WTC11 (cell line): ENCODE results near the gene PAM16. TPM values are rescaled to one million over a fixed set of nuclear protein-coding genes. Genes with fewer than 3 reads are reported as not detected.

Source experiments
- ATAC-seq: fragments of 200-7000 bp; cut with Tn5 transposase; 2 replicates; pipeline ENCODE4 v1.10.0; 2021; ENCODE audit warnings: mild to moderate bottlenecking, moderate library complexity
- CTCF ChIA-PET: fragments of 300-600 bp; sonication (Branson Sonifier 250); formaldehyde crosslinking; loops from one replicate; lab custom pipeline; 2021; ENCODE audit warnings: antibody characterized with exemption; lab: Charles Lee
- POLR2A ChIA-PET: fragments of 350-600 bp; sonication (Branson Sonifier 250); formaldehyde crosslinking; loops from one replicate; lab custom pipeline; 2021; ENCODE audit warnings: antibody characterized with exemption; lab: Charles Lee
- DNase-seq: peaks from one replicate; pipeline ENCODE4 v3.0.0; 2021; ENCODE audit warnings: low spot score
- H3K27ac Mint-ChIP-seq: 2 replicates; pipeline ENCODE4 v1.8.0; 2021; ENCODE audit warnings: mixed read lengths
- H3K27me3 Mint-ChIP-seq: 2 replicates; pipeline ENCODE4 v1.8.0; 2021; ENCODE audit warnings: low read depth, mild to moderate bottlenecking, moderate library complexity, mixed read lengths
- H3K36me3 Mint-ChIP-seq: 2 replicates; pipeline ENCODE4 v1.8.0; 2021; ENCODE audit warnings: mixed read lengths
- H3K4me1 Mint-ChIP-seq: 2 replicates; pipeline ENCODE4 v1.8.0; 2022; ENCODE audit warnings: mixed read lengths
- H3K4me3 Mint-ChIP-seq: 2 replicates; pipeline ENCODE4 v1.8.0; 2021; ENCODE audit warnings: mild to moderate bottlenecking, moderate library complexity, mixed read lengths
- H3K9me3 Mint-ChIP-seq: 2 replicates; pipeline ENCODE4 v1.8.0; 2021; ENCODE audit warnings: mixed read lengths
- ATF1 ChIP-seq: sonication (generic); formaldehyde crosslinking; IDR thresholded peaks from 2 replicates; pipeline ENCODE4 v1.8.1; 2023; ENCODE audit warnings: mild to moderate bottlenecking, moderate library complexity, missing genetic modification reagents
- CREM ChIP-seq: sonication (generic); formaldehyde crosslinking; IDR thresholded peaks from 2 replicates; pipeline ENCODE4 v1.8.1; 2022; ENCODE audit warnings: mild to moderate bottlenecking, missing genetic modification reagents, moderate library complexity
- ELF4 ChIP-seq: sonication (generic); formaldehyde crosslinking; IDR thresholded peaks from 2 replicates; pipeline ENCODE4 v1.8.1; 2022; ENCODE audit warnings: low read depth, mild to moderate bottlenecking, moderate library complexity, missing genetic modification reagents
- ESRRA ChIP-seq: sonication (generic); formaldehyde crosslinking; IDR thresholded peaks from 2 replicates; pipeline ENCODE4 v1.8.1; 2022; ENCODE audit warnings: mild to moderate bottlenecking, missing genetic modification reagents, borderline replicate concordance
- FOXP4 ChIP-seq: sonication (generic); formaldehyde crosslinking; IDR thresholded peaks from 2 replicates; pipeline ENCODE4 v1.8.0; 2022; ENCODE audit warnings: mild to moderate bottlenecking, missing genetic modification reagents
- GABPB1 ChIP-seq: sonication (generic); formaldehyde crosslinking; IDR thresholded peaks from 2 replicates; pipeline ENCODE4 v1.8.1; 2023; ENCODE audit warnings: mild to moderate bottlenecking, missing genetic modification reagents
- HMGA2 ChIP-seq: fragments of 250-450 bp; sonication (Bioruptor Pico); IDR thresholded peaks from 2 replicates; pipeline ENCODE4 v1.4.0; 2021; ENCODE audit warnings: mild to moderate bottlenecking, moderate library complexity
- JAZF1 ChIP-seq: fragments of 250-450 bp; sonication (Bioruptor Pico); IDR thresholded peaks from 2 replicates; pipeline ENCODE4 v1.9.0; 2021; ENCODE audit warnings: moderate library complexity, mild to moderate bottlenecking, inconsistent platforms
- NFATC4 ChIP-seq: fragments of 250-450 bp; sonication (Bioruptor Pico); IDR thresholded peaks from 2 replicates; pipeline ENCODE4 v1.9.0; 2021; ENCODE audit warnings: mild to moderate bottlenecking
- RELA ChIP-seq: sonication (generic); formaldehyde crosslinking; IDR thresholded peaks from 2 replicates; pipeline ENCODE4 v1.8.1; 2022; ENCODE audit warnings: missing genetic modification reagents, mild to moderate bottlenecking, borderline replicate concordance
- RORB ChIP-seq: fragments of 250-450 bp; sonication (Bioruptor Pico); IDR thresholded peaks from 2 replicates; pipeline ENCODE4 v1.9.0; 2021; ENCODE audit warnings: mild to moderate bottlenecking
- TCF7 ChIP-seq: sonication (generic); formaldehyde crosslinking; IDR thresholded peaks from 2 replicates; pipeline ENCODE4 v1.8.0; 2022; ENCODE audit warnings: mild to moderate bottlenecking, low read depth, missing genetic modification reagents, moderate library complexity
- ZBTB43 ChIP-seq: sonication (generic); formaldehyde crosslinking; IDR thresholded peaks from 2 replicates; pipeline ENCODE4 v1.8.1; 2023; ENCODE audit warnings: mild to moderate bottlenecking, missing genetic modification reagents
- ZNF138 ChIP-seq: sonication (generic); formaldehyde crosslinking; conservative IDR thresholded peaks from 2 replicates; pipeline ENCODE4 v1.8.1; 2022; ENCODE audit warnings: mild to moderate bottlenecking, moderate library complexity, missing genetic modification reagents
- ZNF219 ChIP-seq: sonication (generic); formaldehyde crosslinking; IDR thresholded peaks from 2 replicates; pipeline ENCODE4 v1.8.0; 2023; ENCODE audit warnings: missing genetic modification reagents, mild to moderate bottlenecking, borderline replicate concordance
- ZNF281 ChIP-seq: sonication (generic); formaldehyde crosslinking; IDR thresholded peaks from 2 replicates; pipeline ENCODE4 v1.8.0; 2023; ENCODE audit warnings: mild to moderate bottlenecking, missing genetic modification reagents
- ZNF416 ChIP-seq: fragments of 250-450 bp; sonication (Bioruptor Pico); IDR thresholded peaks from 2 replicates; pipeline ENCODE4 v1.9.0; 2021; ENCODE audit warnings: mild to moderate bottlenecking, inconsistent platforms
- ZNF423 ChIP-seq: fragments of 250-450 bp; sonication (Bioruptor Pico); IDR thresholded peaks from 2 replicates; pipeline ENCODE4 v2.1.2; 2022; ENCODE audit warnings: mild to moderate bottlenecking, moderate library complexity
- ZNF425 ChIP-seq: fragments of 250-450 bp; sonication (Bioruptor Pico); conservative IDR thresholded peaks from 2 replicates; pipeline ENCODE4 v1.9.0; 2021; ENCODE audit warnings: mild to moderate bottlenecking
- ZSCAN18 ChIP-seq: fragments of 250-450 bp; sonication (Bioruptor Pico); IDR thresholded peaks from 2 replicates; pipeline ENCODE4 v2.1.2; 2022; ENCODE audit warnings: mild to moderate bottlenecking, moderate library complexity
- total RNA-seq: library from RNA; stranded (reverse); gene quantifications from 3 replicates; pipeline ENCODE4 v1.2.3, GENCODE V29; 2021

The PAM16 gene
- total RNA-seq, 1 experiment from 2014 or later, result 88.9 TPM

- no peak for TF ChIP-seq ZNF425 (CRISPR knock-in tag)
- TF ChIP-seq CREM, result no peak
- no peak for TF ChIP-seq ESRRA (CRISPR knock-in tag)
- TF ChIP-seq ZNF423 (CRISPR knock-in tag), result no peak
- TF ChIP-seq ZNF138 (CRISPR knock-in tag), result no peak
- TF ChIP-seq GABPB1, result no peak
- no peak for TF ChIP-seq JAZF1 (CRISPR knock-in tag)
- no peak for TF ChIP-seq HMGA2
These were observed 47.1 kb downstream of the PAM16 start (continued) for GRCh38 chr16:4303973-4304372.

GRCh38 chr16:4301968-4302367 lies 49.2 kb downstream of the PAM16 start:
- POLR2A ChIA-PET, result interaction anchor here (0.7 kb wide), 2 partner anchors 31 to 142 kb away, joined by 4 to 6 read pairs; no protein-coding TSS in a partner anchor
- no peak for DNase-seq

More at GRCh38 chr16:4301968-4302367, 49.2 kb downstream of the PAM16 start:
- CTCF ChIA-PET, result interaction anchor here (0.6 to 5.0 kb wide), 5 partner anchors 8 to 30 kb away, joined by 3 to 24 read pairs (median 4); partner anchors contain the start of gene TFAP4
- Mint-ChIP-seq H3K27me3 (no peaks in the 10 kb centered on the region), H3K9me3 (no peaks in the 10 kb centered on the region), H3K4me1 (peaks cover 37% of the 10 kb centered on the region), H3K4me3 (no peak overlapping the region), H3K36me3 (peaks cover 14% of the 10 kb centered on the region), H3K27ac (no peak overlapping the region)
- no peak for ATAC-seq
- TF ChIP-seq ATF1 (CRISPR knock-in tag) (no peak), ZBTB43 (CRISPR knock-in tag) (no peak), ZNF281 (CRISPR knock-in tag) (no peak), RELA (CRISPR knock-in tag) (no peak), ELF4 (CRISPR knock-in tag) (no peak), FOXP4 (CRISPR knock-in tag) (no peak), NFATC4 (no peak), ZNF416 (CRISPR knock-in tag) (no peak), ZSCAN18 (no peak), ZNF219 (CRISPR knock-in tag) (no peak), RORB (CRISPR knock-in tag) (no peak), TCF7 (CRISPR knock-in tag) (no peak)
